ENCODE data around the gene DYNC1I2.

GRCh38 chr2:171791361-171791760, 104.1 kb downstream of the DYNC1I2 start:
- TF ChIP-seq FOXM1 (IDR thresholded peaks at IDR 0.05; ENCODE audit: borderline replicate concordance) = no peak
- TF ChIP-seq ZNF384 (IDR thresholded peaks at IDR 0.05) = no peak
- TF ChIP-seq NFRKB (IDR thresholded peaks at IDR 0.05) = no peak
- TF ChIP-seq ELF4 (IDR thresholded peaks at IDR 0.05) = no peak
- TF ChIP-seq BHLHE40 (IDR thresholded peaks at IDR 0.05; ENCODE audit: borderline replicate concordance) = no peak

Data from HEK293T (cell line).